SK-N-SH (cell line): ENCODE measurements around the gene ARHGAP6. TPM values are rescaled to one million over a fixed set of nuclear protein-coding genes. Genes with fewer than 3 reads are reported as not detected.

Source experiments
- CTCF ChIA-PET: fragments of 300-600, 350-600 bp; formaldehyde crosslinking; extraction: SDS; loops from one replicate; lab custom pipeline; 2021; lab: Yijun Ruan, JAX
- POLR2A ChIA-PET: fragments of 350-600 bp; sonication (Branson Sonifier 250); formaldehyde crosslinking; extraction: SDS; loops from one replicate; lab custom pipeline; 2020; ENCODE audit warnings: antibody characterized with exemption, inconsistent platforms; lab: Yijun Ruan, JAX
- DNase-seq: peaks from one replicate; pipeline ENCODE4 v3.0.0; 2012
- H2AFZ ChIP-seq: fragments of 200-600 bp; sonication (generic); 2 replicates; pipeline ENCODE4 v1.8.1; 2016; ENCODE audit warnings: antibody characterized with exemption, mild to moderate bottlenecking, low read depth
- H3F3A ChIP-seq: fragments of 200-600 bp; sonication (generic); replicated peaks from 2 replicates; pipeline ENCODE3; 2016; ENCODE audit warnings: antibody characterized with exemption, mild to moderate bottlenecking; ENCODE audit not compliant: insufficient read depth
- H3K27ac ChIP-seq, 2 experiments: fragments of 200-500 bp in 1 of 2; fragments of 200-600 bp in 1 of 2; sonication (Bioruptor generic) in 1 of 2; sonication (generic), shearing (Covaris generic) in 1 of 2; 2 replicates each; pipeline versions ENCODE4 v1.5.1 to v1.6.1; 2014 to 2016; ENCODE audit warnings: low read depth in 2 of 2, inconsistent platforms in 1 of 2, low read length in 1 of 2, mild to moderate bottlenecking in 1 of 2, mixed read lengths in 1 of 2
- H3K27me3 ChIP-seq: fragments of 200-600 bp; sonication (generic), shearing (Covaris generic); 2 replicates; pipeline ENCODE4 v1.6.1; 2016; ENCODE audit warnings: mixed run types; ENCODE audit not compliant: insufficient read depth
- H3K36me3 ChIP-seq, 2 experiments: fragments of 200-500 bp in 1 of 2; fragments of 200-600 bp in 1 of 2; sonication (Bioruptor generic) in 1 of 2; sonication (generic) in 1 of 2; replicated peaks in 1 of 2; 2 replicates each; pipeline versions ENCODE3 to v1.5.1; 2014 to 2016; ENCODE audit warnings: low read length in 1 of 2, mild to moderate bottlenecking in 1 of 2; ENCODE audit not compliant: insufficient read depth in 2 of 2, control insufficient read depth in 1 of 2
- H3K4me1 ChIP-seq, 2 experiments: fragments of 200-500 bp in 1 of 2; fragments of 200-600 bp in 1 of 2; sonication (Bioruptor generic) in 1 of 2; sonication (generic), shearing (Covaris generic) in 1 of 2; 2 replicates each; pipeline versions ENCODE4 v1.5.1 to v1.6.1; 2014 to 2016; ENCODE audit warnings: low read depth in 1 of 2, low read length in 1 of 2, mixed run types in 1 of 2; ENCODE audit not compliant: insufficient read depth in 2 of 2, control insufficient read depth in 1 of 2
- H3K4me2 ChIP-seq: fragments of 200-600 bp; sonication (generic), shearing (Covaris generic); 2 replicates; pipeline ENCODE4 v1.6.1; 2017; ENCODE audit warnings: mixed run types
- H3K4me3 ChIP-seq, 2 experiments: fragments of 200-500 bp in 1 of 2; fragments of 200-600 bp in 1 of 2; sonication (Bioruptor generic) in 1 of 2; sonication (generic), shearing (Covaris generic) in 1 of 2; 2 replicates each; pipeline versions ENCODE4 v1.5.1 to v1.8.1; 2014 to 2016; ENCODE audit warnings: low read depth in 2 of 2, inconsistent platforms in 1 of 2, low read length in 1 of 2, mild to moderate bottlenecking in 1 of 2, mixed read lengths in 1 of 2, moderate library complexity in 1 of 2
- H3K79me2 ChIP-seq: fragments of 200-600 bp; sonication (generic); 2 replicates; pipeline ENCODE4 v1.8.1; 2017; ENCODE audit warnings: mild to moderate bottlenecking; ENCODE audit not compliant: insufficient read depth
- H3K9ac ChIP-seq: fragments of 200-600 bp; sonication (generic); 2 replicates; pipeline ENCODE4 v1.6.1; 2017; ENCODE audit warnings: mixed run types
- H3K9me2 ChIP-seq: fragments of 200-600 bp; sonication (generic); 2 replicates; pipeline ENCODE4 v1.6.1; 2017; ENCODE audit warnings: mixed run types
- H3K9me3 ChIP-seq: fragments of 200-600 bp; sonication (generic); 2 replicates; pipeline ENCODE4 v1.6.1; 2017; ENCODE audit warnings: mixed run types, mild to moderate bottlenecking, moderate library complexity
- H4K20me1 ChIP-seq: fragments of 200-600 bp; sonication (generic); 2 replicates; pipeline ENCODE4 v1.6.1; 2017; ENCODE audit warnings: mild to moderate bottlenecking, mixed run types; ENCODE audit not compliant: insufficient read depth
- CHD2 ChIP-seq: fragments of 150-350 bp; IDR thresholded peaks from 2 replicates; pipeline ENCODE4 v1.6.1; 2018; ENCODE audit warnings: low read length; ENCODE audit not compliant: partially characterized antibody
- ELF1 ChIP-seq: IDR thresholded peaks from 2 replicates; pipeline ENCODE4 v1.4.0; 2012
- FOSL2 ChIP-seq: IDR thresholded peaks from 2 replicates; pipeline ENCODE4 v1.4.0; 2012; ENCODE audit warnings: low read depth, mild to moderate bottlenecking, moderate library complexity, borderline replicate concordance
- FOXJ3 ChIP-seq: sonication (generic); formaldehyde crosslinking; IDR thresholded peaks from 2 replicates; pipeline ENCODE4 v1.5.1; 2020; ENCODE audit warnings: mild to moderate bottlenecking, missing genetic modification reagents
- IRF3 ChIP-seq: fragments of 150-350 bp; IDR thresholded peaks from 2 replicates; pipeline ENCODE4 v1.6.1; 2016; ENCODE audit warnings: mild to moderate bottlenecking, low read depth, low read length
- JUND ChIP-seq: IDR thresholded peaks from 2 replicates; pipeline ENCODE4 v1.4.0; 2012
- MEF2A ChIP-seq: IDR thresholded peaks from 2 replicates; pipeline ENCODE4 v1.4.0; 2012; ENCODE audit warnings: low read depth, borderline replicate concordance
- MXI1 ChIP-seq: IDR thresholded peaks from 2 replicates; pipeline ENCODE4 v1.6.1; 2012; ENCODE audit warnings: mild to moderate bottlenecking, low read depth, low read length, improper control_type of control experiment
- NFIC ChIP-seq: IDR thresholded peaks from 2 replicates; pipeline ENCODE4 v1.4.0; 2012; ENCODE audit warnings: borderline replicate concordance
- RFX5 ChIP-seq: IDR thresholded peaks from 2 replicates; pipeline ENCODE4 v1.6.1; 2012; ENCODE audit warnings: mild to moderate bottlenecking, improper control_type of control experiment, low read length
- SIN3A ChIP-seq: IDR thresholded peaks from 2 replicates; pipeline ENCODE4 v1.6.1; 2012; ENCODE audit warnings: low read depth, mild to moderate bottlenecking, low read length, moderate library complexity, borderline replicate concordance
- TEAD4 ChIP-seq: IDR thresholded peaks from 2 replicates; pipeline ENCODE4 v1.4.0; 2012; ENCODE audit warnings: mild to moderate bottlenecking, borderline replicate concordance; ENCODE audit not compliant: insufficient read depth
- USF1 ChIP-seq: IDR thresholded peaks from 2 replicates; pipeline ENCODE4 v1.4.0; 2012; ENCODE audit warnings: low read depth, borderline replicate concordance
- YY1 ChIP-seq: IDR thresholded peaks from 2 replicates; pipeline ENCODE4 v1.4.0; 2012; ENCODE audit warnings: low read depth, mild to moderate bottlenecking
- ZBTB33 ChIP-seq: IDR thresholded peaks from 2 replicates; pipeline ENCODE4 v1.4.0; 2012; ENCODE audit warnings: low read depth, borderline replicate concordance
- WGBS: methylation state at CpG from one replicate; pipeline ENCODE4 v1.1.6; 2017; ENCODE audit warnings: low lambda C conversion rate; 5-methylcytosine and 5-hydroxymethylcytosine counted together
- polyA plus RNA-seq, 3 experiments: library from polyadenylated mRNA; depleted of rRNA; stranded (reverse); fragments of >200 nt; gene quantifications; 2 replicates each; pipeline ENCODE4 v1.2.3, GENCODE V29; 2012

The ARHGAP6 gene
- polyA plus RNA-seq, 1 of the 3 experiments (the other 2 are of a cell fraction) = 0.16 TPM

DNA sequence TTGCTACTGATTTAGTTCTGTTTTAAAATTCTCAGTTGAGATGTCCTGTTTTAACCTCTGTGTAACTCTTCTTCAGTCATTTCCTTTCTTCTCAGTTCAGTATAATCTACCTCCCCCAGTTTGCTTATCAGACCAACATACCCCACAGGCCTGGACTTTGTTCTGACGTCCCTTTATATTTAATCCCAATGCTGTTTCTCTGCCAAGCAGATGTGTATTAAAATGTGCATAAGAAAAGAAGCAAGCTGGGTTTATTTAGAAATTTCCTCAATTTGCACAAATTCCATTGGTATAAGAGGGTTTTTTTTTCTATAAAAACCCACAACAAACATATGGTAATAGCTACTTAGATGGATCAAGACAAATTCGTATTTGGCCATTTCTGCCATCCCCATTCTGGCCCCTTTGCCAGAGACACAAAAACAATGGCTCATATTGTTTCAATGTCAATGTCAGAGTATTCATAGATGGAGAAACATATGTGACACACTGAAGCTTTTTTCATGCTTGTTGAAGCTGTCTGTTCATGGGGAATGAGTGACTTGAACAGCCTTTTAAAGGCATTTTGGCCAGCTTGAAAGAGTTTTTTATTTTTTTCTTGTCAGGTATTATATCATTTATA is 530.0 kb downstream of the ARHGAP6 start:
- WGBS = 41% methylated on average over 2 of the region's 2 CpGs
- CTCF ChIA-PET = interaction anchor here (1.0 to 6.6 kb wide), 8 partner anchors 9 to 947 kb away, joined by 3 to 80 read pairs (median 5); no protein-coding TSS in a partner anchor
- no peak overlapping the region for H3K9ac ChIP-seq

DNA sequence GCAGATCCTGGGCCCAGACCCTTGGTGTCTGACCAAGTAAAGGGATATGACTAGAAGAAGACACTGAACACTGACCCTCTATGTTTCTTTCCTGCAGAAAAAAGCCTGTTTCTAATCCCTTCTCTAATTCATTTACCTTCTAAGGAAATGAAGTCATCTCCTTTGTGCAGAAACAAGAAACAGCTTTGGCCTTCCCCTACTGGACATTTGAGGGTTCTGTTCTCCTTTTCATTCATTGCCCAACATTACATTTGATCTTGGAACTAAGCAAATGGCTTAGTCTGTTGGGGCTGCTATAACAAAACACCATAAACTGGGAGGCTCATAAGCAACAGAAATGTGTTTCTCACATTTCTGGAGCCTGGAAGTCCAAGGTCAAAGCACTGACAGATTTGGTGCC is 534.6 kb downstream of the ARHGAP6 start:
- Histone ChIP-seq H3F3A (no peaks in the 10 kb centered on the region), H4K20me1 (no peaks in the 10 kb centered on the region), H3K27ac (no peak overlapping the region), H3K4me2 (no peak overlapping the region)
- TF ChIP-seq CHD2 = no peak
- TF ChIP-seq YY1 = no peak
- TF ChIP-seq ELF1 = no peak
- TF ChIP-seq IRF3 = no peak
- TF ChIP-seq FOSL2 = no peak
- no peak for TF ChIP-seq SIN3A
- TF ChIP-seq ZBTB33 = no peak
- TF ChIP-seq RFX5 = no peak
- TF ChIP-seq JUND = no peak
- no peak for TF ChIP-seq TEAD4
- no peak for TF ChIP-seq FOXJ3 (CRISPR knock-in tag)
- no peak for TF ChIP-seq MEF2A
- no peak for TF ChIP-seq USF1
- TF ChIP-seq, all 33 proteins: peak for 0
- Histone ChIP-seq H3K4me3 (no peak overlapping the region), H3K27me3 (no peaks in the 10 kb centered on the region; the same call in 1 of the 2 replicates), H2AFZ (no peak overlapping the region), H3K9ac (no peak overlapping the region), H3K4me1 (no peaks in the 10 kb centered on the region), H3K36me3 (no peaks in the 10 kb centered on the region), H3K9me2 (no peaks in the 10 kb centered on the region), H3K9me3 (no peaks in the 10 kb centered on the region), H3K79me2 (no peaks in the 10 kb centered on the region)
- ChIA-PET CTCF (interaction anchor here (0.7 to 2.0 kb wide), 2 partner anchors 18 to 941 kb away, joined by 3 to 9 read pairs; no protein-coding TSS in a partner anchor), POLR2A (no interaction called here)
- no peak for DNase-seq

More for the DNA sequence above, 530.0 kb downstream of the ARHGAP6 start:
- DNase-seq = no peak
- POLR2A ChIA-PET = no interaction called here
- Histone ChIP-seq H3K4me3 (no peak overlapping the region), H3K9me2 (no peaks in the 10 kb centered on the region), H3K4me2 (no peak overlapping the region), H2AFZ (no peak overlapping the region), H3K27ac (no peak overlapping the region), H3K9me3 (no peaks in the 10 kb centered on the region), H3F3A (no peaks in the 10 kb centered on the region), H3K4me1 (peaks cover 0 to 3% of the 10 kb centered on the region in 2 experiments; a peak in 1 of 4 replicates), H4K20me1 (no peaks in the 10 kb centered on the region), H3K36me3 (no peaks in the 10 kb centered on the region), H3K79me2 (no peaks in the 10 kb centered on the region), H3K27me3 (no peaks in the 10 kb centered on the region; the same call in 1 of the 2 replicates)
- TF ChIP-seq NFIC (no peak), TEAD4 (no peak), FOSL2 (no peak), CHD2 (no peak), ZBTB33 (no peak), MXI1 (no peak), FOXJ3 (CRISPR knock-in tag) (no peak), JUND (no peak)
